NCI-H82 (cell line): ENCODE data around the gene CFAP65.

Source experiments
- DNase-seq: peaks from one replicate; lab custom pipeline; 2025; lab: John Stamatoyannopoulos, UW

Gene CFAP65

GRCh38 chr2:218990612-218991011, 50.7 kb downstream of the CFAP65 start:
- no peak for DNase-seq

- DNase-seq: no peak
These were observed 51.3 kb downstream of the CFAP65 start for GRCh38 chr2:218990052-218990451.

- no peak for DNase-seq
These were observed 52.7 kb downstream of the CFAP65 start for GRCh38 chr2:218988650-218989049.

GRCh38 chr2:218988164-218988563, 53.2 kb downstream of the CFAP65 start:
- DNase-seq: no peak

- DNase-seq: no peak
These were observed 55.1 kb downstream of the CFAP65 start for GRCh38 chr2:218986148-218986761.

GRCh38 chr2:218985325-218986091, 55.8 kb downstream of the CFAP65 start:
- no peak for DNase-seq

GRCh38 chr2:218985021-218985324, 56.3 kb downstream of the CFAP65 start, which contains the start of gene FEV:
Gene FEV, minus strand, starts transcription at chr2:218985184. Its CDS starts 109 bp downstream, at chr2:218985075.
- DNase-seq: no peak

- DNase-seq: peak; percentile 81
These were observed 56.9 kb downstream of the CFAP65 start for GRCh38 chr2:218984239-218985020.

- no peak for DNase-seq
These were observed 57.4 kb downstream of the CFAP65 start for GRCh38 chr2:218983934-218984238.

- DNase-seq: no peak
These were observed 57.9 kb downstream of the CFAP65 start for GRCh38 chr2:218983263-218983933.

- no peak for DNase-seq
These were observed 58.6 kb downstream of the CFAP65 start for GRCh38 chr2:218982586-218983262.

GRCh38 chr2:218981881-218982585, 59.3 kb downstream of the CFAP65 start:
- DNase-seq: peak; percentile 39

GRCh38 chr2:218981390-218981880, 59.9 kb downstream of the CFAP65 start:
- peak; percentile 72 for DNase-seq

GRCh38 chr2:218980735-218981389, 60.5 kb downstream of the CFAP65 start:
- DNase-seq: no peak

- DNase-seq: peak; percentile 93
These were observed 61.2 kb downstream of the CFAP65 start for GRCh38 chr2:218979846-218980734.

- DNase-seq: no peak
These were observed 66.1 kb downstream of the CFAP65 start for GRCh38 chr2:218975060-218975777.

GRCh38 chr2:218970894-218971293, 70.4 kb downstream of the CFAP65 start:
- DNase-seq: no peak

- DNase-seq: peak; percentile 87
These were observed 77.1 kb downstream of the CFAP65 start for GRCh38 chr2:218964041-218964771.
